ENCODE data around the gene SLC39A7.

DNA sequence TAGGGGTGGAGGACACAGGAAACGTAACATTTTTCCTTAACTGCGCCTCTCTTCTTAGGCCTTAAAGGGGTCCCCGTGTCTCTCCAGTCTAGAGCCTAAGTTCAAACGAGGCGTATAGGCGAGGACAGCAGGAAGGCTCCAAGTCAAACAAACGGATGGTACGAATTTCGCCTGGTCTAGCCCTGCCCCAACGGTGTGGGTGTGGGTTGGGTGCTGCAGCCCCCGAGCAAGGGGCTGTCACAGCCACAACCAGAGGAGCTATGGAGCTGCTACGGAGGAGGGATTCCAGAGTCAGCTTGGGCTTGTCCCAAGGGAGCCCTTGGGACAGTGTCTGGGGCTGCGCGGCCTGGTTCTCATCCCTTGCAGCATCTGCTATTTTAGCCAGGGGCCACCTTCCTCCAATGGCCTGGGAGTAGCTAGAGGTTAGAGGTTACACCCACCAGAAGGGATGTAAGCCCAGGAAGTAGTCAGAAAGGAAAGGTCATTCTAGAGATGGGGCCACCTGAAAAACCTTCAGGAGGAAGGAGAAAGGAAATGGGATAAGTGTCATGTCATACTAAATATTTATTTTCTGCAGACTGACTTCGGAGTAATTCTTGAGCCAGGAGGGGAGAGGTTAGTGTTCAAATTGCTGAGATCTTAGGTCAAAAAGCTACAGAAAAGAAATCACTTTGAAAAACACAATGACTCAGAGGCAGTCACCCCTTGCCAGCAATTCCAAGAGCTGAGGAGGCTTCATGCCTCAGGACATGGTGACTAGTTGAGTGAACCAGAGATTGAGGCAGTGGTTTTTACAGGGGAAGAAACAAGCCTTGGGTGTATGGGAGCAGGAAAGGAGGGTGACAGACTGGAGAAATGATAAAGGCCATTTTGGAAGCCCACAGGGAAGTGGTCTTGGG, 49.3 kb downstream of the SLC39A7 start:
- TF ChIP-seq, protein P1, sequence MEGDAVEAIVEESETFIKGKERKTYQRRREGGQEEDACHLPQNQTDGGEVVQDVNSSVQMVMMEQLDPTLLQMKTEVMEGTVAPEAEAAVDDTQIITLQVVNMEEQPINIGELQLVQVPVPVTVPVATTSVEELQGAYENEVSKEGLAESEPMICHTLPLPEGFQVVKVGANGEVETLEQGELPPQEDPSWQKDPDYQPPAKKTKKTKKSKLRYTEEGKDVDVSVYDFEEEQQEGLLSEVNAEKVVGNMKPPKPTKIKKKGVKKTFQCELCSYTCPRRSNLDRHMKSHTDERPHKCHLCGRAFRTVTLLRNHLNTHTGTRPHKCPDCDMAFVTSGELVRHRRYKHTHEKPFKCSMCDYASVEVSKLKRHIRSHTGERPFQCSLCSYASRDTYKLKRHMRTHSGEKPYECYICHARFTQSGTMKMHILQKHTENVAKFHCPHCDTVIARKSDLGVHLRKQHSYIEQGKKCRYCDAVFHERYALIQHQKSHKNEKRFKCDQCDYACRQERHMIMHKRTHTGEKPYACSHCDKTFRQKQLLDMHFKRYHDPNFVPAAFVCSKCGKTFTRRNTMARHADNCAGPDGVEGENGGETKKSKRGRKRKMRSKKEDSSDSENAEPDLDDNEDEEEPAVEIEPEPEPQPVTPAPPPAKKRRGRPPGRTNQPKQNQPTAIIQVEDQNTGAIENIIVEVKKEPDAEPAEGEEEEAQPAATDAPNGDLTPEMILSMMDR (IDR thresholded peaks at IDR 0.05; ENCODE audit: insufficient read depth, low read length) = no peak
- TF ChIP-seq POLR2AphosphoS5 (IDR thresholded peaks at IDR 0.05; ENCODE audit: low read depth) = no peak; the same call in 1 of the 2 replicates

Measured in HL-60 (cell line).